GM18520 (cell line): ENCODE measurements around the gene RBPMS2.

Experiments
- ATAC-seq: cut with Tn5 transposase; IDR thresholded peaks from one replicate; pipeline ENCODE4 v1.9.1; 2021; ENCODE audit not compliant: unreplicated experiment

Gene RBPMS2

DNA sequence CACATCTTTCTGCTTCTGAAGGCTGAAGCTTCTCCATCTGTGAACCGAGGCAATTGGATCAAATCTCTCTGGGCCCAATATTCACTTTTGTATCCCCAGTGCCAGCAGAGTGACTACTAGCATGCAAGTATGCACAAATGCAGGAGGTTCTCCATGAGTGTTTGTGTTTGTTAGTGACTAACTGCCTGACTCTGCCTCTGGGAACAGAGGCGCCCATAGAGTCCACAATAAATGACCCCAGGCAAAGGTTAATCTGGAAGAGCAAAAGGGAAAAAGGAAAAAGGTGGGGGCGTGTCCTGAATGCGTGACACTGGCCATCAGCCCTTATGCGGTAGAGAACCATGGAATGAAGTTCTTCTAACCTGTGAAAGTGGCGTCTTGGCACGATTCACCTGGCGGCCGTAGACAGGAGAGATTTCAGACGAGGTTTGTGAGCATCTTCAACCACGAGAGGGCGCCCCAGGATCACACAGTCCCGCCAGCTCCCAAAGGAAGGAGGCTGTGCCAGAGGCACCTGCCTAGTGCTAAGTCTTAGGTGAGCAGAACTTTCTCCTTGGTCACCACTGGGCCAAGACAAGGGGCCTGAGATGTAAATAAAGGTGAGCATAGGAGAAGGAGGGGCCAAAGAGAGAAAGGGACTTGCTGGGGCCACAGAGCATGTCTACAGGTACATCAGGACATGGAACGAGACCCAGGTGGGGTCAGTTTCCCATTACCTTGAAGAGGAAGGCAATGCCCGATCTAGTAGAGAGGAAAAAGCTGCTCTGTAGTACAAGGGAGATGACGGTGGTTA, 44.2 kb downstream of the RBPMS2 start:
- ATAC-seq, result no peak

DNA sequence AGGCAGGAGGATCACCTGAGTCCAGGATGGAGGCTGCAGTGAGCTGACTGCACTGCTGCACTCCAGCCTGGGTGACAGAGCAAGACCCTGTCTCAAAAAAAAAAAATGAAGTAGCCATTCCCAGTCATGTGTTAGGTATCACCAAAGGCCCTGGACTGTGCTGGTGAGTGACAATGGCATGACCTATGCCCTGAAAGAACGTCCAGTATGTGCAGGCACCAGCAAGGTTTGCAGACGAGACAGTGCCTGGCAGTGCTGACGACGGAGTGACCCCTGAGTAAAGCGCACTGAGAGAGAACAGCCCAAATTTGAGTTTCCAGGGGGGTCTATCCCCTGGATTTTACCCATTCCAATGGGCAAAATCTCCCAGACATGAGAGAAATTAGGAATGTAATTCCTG, 45.2 kb downstream of the RBPMS2 start:
- no peak for ATAC-seq

DNA sequence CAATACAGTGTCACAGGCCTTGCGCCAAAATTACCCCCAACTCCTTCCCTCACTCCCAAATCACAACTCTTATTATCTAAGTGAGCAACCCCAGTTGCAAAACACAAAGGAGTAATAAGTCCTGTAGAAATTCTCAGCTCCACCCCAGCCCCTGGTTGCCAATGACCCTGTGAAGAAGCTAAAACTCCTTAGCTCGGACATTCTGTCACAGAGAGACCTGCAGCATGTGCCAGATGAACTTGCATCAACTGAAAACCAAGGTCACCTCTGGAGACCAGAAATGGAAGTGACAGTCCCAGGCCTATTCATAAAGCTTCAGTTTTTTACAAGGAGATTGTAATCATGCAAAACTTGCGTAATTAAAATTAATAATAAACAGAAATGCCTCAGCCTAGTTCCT, 55.2 kb downstream of the RBPMS2 start:
- ATAC-seq, result no peak

GRCh38 chr15:64717735-64718495, 57.5 kb downstream of the RBPMS2 start:
- ATAC-seq, result no peak

DNA sequence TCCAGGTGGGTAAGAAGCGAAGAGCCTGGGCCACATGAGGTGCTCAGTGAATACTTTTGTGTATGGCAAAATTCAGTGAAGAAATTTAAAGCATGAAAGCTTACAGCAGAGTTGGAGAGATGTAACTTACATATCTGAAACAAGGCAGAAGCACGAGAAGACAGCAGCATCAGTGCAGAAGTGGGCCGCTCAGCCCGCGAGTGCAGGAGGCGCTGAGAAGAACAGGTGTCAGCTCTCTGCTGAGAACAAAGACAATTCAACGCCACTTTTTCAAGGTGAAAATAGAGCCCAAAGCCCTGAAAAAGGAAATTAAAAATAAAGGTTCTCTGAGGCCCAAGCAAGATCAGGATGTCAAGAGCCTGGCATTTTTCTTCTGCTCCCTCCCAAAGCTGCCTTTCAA, 58.3 kb downstream of the RBPMS2 start:
- ATAC-seq, result no peak

DNA sequence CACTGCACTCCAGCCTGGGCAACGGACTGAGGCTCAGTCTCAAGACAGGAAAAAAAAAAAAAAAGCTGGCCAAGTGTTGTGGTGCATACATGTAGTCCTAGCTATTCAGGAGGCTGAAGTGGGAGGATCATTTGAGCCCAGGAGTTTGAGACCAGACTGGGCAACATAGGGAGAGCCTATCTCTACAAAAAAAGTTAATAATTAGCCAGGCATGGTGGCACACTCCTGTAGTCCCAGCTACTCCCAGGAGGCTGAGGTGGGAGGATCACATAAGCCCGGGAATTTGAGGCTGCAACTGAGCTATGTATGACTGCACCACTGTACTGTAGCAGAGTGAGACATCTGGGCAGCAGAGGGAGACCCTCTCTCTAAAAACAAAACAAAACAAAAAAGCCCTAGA, 58.9 kb downstream of the RBPMS2 start:
- ATAC-seq, result no peak

DNA sequence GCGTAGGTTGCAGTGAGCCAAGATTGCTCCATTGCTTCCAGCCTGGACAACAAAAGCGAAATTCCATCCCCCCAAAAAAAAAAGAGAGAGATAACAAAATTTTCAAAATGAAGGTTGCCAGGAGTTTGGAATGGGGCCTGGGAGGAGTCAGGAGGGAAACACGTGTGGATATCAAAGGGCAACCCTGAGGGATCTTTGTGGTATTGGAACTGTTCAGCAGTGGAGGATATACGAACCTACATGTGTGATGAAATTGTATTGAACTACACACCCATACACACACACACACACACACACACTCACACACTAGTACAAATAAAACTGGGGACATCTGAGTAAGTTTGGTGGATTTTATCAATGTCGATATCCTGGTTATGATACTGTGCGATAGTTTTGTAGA, 61.8 kb downstream of the RBPMS2 start:
- no peak for ATAC-seq

DNA sequence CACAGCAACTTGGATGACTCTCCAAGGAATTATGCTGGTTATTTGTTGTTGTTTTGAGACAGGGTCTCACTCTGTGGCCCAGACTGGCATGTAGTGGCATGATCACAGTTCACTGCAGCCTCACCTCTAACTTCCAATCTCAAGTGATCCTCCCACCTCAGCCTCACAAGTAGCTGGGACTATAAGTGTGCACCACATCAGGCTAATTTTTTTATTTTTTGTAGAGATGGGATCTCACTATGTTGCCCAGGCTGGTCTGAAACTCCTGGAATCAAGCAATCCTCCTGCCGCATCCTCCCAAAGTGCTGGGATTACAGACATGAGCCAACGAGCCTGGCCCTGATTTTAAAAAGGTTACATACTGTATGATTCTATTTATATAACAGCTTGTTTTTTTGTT, 63.0 kb downstream of the RBPMS2 start:
- ATAC-seq, result no peak

- no peak for ATAC-seq
These were observed 64.5 kb downstream of the RBPMS2 start for GRCh38 chr15:64710676-64711428.

GRCh38 chr15:64706011-64706911, 69.1 kb downstream of the RBPMS2 start:
- ATAC-seq, result no peak

DNA sequence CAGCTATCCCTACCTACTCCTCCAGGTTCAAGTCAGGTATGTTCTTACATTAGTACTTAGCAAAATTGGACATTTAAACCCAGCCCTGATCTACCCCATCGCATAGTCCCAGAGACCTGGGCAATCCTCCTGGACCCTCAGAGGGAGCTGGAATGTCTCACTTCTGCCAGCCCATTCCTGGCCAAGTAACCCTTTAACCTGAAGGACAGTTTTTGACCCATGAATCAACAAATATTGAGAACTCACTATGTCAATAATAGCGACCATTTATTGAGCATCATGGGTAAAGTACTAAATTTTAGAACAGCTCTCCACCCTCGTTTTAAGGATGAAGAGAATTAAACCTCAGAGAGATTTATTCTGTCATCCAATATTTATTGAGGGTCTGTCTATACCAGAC, 70.4 kb downstream of the RBPMS2 start:
- ATAC-seq, result no peak

GRCh38 chr15:64703632-64703959, 71.8 kb downstream of the RBPMS2 start:
- no peak for ATAC-seq

DNA sequence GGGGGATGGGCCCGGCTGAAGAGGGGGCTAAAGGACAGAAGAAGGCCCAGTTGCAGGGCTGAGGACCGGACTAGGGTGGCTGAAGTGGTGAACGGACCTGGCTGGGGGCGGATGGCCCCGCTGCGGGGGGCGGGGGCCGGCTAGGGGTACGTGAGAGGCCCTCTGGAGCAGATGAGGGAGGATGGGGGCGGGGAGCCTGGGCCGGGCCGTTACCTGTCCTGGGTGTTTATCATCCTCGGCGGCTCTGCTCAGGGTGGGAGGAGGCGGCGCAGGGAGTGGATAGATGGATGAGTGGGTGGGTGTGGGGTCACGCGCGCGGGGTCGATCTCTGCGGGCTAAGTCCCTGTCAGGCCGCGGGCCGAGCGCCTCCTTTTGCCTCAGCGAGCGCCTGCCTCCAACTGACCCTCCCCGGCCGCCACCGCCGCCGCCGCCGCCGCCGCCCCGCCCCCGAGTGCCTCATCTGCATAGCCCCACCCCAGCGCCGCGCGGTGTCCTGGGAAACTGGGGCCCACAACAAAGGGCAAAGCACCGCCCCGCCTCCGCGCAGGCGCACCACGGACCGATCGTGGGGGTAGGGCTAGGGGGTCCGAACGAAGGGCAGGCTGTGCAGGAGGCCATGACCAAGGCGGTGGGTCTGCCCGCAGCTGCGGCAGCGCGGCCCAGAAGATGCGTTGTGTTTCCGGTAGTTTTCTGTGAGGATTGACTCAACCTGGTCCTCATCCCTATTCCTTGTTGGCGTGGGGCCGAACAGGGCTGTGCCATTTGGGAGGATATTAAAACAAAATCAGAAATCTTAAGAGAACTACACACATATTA, 72.4 kb downstream of the RBPMS2 start:
- peak; percentile 61 for ATAC-seq

- ATAC-seq, result no peak
These were observed 73.8 kb downstream of the RBPMS2 start for GRCh38 chr15:64701482-64702184.

GRCh38 chr15:64701051-64701450, 74.3 kb downstream of the RBPMS2 start:
- ATAC-seq, result no peak

DNA sequence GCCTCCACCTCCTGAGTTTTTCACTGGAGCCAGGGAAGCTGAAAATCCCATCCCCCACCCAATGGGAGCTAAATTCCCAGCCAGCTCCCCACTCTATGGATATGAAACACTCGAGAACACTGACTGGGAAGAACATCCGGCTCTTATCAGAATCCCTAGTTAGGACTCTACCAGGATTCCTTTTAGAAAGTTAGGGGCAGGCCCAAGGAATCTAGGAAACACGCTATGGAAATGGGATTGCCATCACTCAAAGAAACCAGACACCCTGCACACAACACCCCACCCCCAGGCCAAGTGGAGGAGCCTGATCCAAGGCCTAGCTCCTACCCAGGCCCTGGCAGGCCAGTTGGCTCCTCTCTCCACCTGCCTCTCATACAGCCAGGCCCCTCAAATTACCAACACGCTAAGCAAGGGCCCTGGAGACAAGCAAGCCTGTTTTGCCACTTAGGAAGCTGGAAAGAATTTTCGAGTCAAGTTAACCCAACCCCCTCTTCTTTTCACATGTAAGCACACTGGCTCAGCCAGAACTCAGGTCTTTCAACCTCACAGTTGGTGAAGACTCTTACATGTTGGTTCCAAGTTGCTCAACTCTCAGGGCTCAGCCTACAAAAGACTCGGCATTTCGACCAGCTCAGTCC, 75.5 kb downstream of the RBPMS2 start:
- no peak for ATAC-seq

DNA sequence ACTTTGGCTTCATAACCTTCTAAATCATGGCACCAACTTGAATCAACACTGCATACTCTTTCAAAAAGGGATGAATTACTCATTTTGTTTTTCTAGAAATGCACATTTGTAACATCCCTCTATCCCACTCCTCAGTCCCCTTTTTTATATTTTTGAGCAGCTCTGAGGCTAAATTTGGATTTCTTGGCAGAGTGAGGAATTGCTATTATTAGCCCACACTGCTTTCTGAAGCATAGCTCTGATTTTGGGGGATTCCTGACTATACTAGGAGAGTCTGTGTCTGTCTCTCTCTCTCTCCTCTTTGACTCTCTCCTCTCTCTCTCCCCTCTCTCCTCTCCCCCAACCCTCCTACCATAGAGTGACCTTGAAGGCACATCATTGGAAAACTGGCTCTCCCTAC, 76.6 kb downstream of the RBPMS2 start:
- no peak for ATAC-seq

DNA sequence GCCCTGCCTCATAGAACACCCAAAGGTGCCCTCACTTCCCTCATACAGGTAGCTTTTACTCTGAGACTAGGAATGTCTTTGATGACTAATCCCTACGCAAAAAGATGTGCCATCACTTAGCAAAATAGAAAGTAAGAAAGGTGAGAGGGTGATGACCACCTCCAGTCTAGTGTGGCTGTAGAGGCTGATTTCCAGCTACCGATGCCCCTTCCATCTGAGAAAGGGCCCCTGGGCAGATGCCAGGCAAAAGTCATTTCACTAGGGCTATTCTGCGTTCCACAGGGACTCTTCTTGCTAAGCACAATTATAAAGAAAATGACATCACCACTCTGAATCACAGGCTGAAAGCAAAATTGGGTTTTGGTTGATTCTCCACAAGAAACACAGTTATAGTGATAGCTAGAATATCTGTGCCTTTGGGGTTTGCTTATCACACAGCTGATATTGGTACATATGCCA, 77.4 kb downstream of the RBPMS2 start:
- peak; percentile 44 for ATAC-seq

DNA sequence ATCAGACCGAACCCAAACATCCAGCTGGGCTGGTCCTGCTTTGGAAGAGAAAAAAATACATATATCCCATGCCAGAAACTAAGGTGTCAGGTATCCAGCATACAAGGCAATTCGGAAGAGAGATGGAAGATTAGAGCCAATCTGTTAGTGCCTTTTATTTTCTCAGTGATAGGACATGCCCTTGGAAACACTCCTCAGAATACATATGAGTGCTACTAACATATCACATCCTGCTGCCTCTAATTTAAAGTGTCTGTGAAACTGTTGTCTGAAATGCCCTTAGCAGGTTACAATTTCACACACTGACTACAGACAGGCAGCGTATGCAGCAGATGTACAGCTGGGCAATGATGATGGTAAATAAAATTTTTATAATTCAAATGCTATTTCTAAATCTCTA, 78.9 kb downstream of the RBPMS2 start:
- ATAC-seq, result no peak
